SK-N-SH treated with all-trans-retinoic acid at 6 μM for 48 hours (cell line): ENCODE results near the gene LDB2.

ENCODE experiments used
- ATAC-seq: fragments of 200-7000 bp; cut with Tn5 transposase; 3 replicates; pipeline ENCODE4 v1.9.1; 2020; ENCODE audit warnings: mild to moderate bottlenecking, moderate library complexity
- ARNTL ChIP-seq: fragments of 450-650 bp; formaldehyde crosslinking; IDR thresholded peaks from 2 replicates; pipeline ENCODE4 v1.5.0; 2020; ENCODE audit warnings: low read depth, mild to moderate bottlenecking, moderate library complexity, borderline replicate concordance
- BACH2 ChIP-seq: fragments of 250-450 bp; sonication (Bioruptor Pico); IDR thresholded peaks from 2 replicates; pipeline ENCODE4 v1.9.0; 2021; ENCODE audit warnings: mild to moderate bottlenecking, borderline replicate concordance
- ESRRG ChIP-seq: fragments of 250-450 bp; sonication (Bioruptor Pico); IDR thresholded peaks from 2 replicates; pipeline ENCODE4 v1.6.1; 2021; ENCODE audit warnings: mild to moderate bottlenecking
- GLIS3 ChIP-seq: fragments of 250-450 bp; sonication (Bioruptor Pico); IDR thresholded peaks from 2 replicates; pipeline ENCODE4 v1.5.0; 2020; ENCODE audit warnings: mild to moderate bottlenecking, moderate library complexity
- ISL1 ChIP-seq: fragments of 250-450 bp; sonication (Bioruptor Pico); IDR thresholded peaks from 2 replicates; pipeline ENCODE4 v2.1.2; 2022; ENCODE audit warnings: mild to moderate bottlenecking, moderate library complexity
- OSR1 ChIP-seq: fragments of 250-450 bp; sonication (Bioruptor Pico); IDR thresholded peaks from 2 replicates; pipeline ENCODE4 v1.8.0; 2022; ENCODE audit warnings: moderate library complexity, mild to moderate bottlenecking, inconsistent platforms
- PATZ1 ChIP-seq: fragments of 250-450 bp; sonication (Bioruptor Pico); IDR thresholded peaks from 2 replicates; pipeline ENCODE4 v1.8.0; 2020; ENCODE audit warnings: mild to moderate bottlenecking, moderate library complexity, borderline replicate concordance
- POU6F1 ChIP-seq: fragments of 250-450 bp; sonication (Bioruptor Pico); IDR thresholded peaks from 2 replicates; pipeline ENCODE4 v1.8.0; 2021; ENCODE audit warnings: low read depth, mild to moderate bottlenecking, moderate library complexity, borderline replicate concordance
- PPARA ChIP-seq: fragments of 250-450 bp; sonication (Bioruptor Pico); IDR thresholded peaks from 2 replicates; pipeline ENCODE4 v1.5.0; 2020; ENCODE audit warnings: mild to moderate bottlenecking, borderline replicate concordance
- RARB ChIP-seq: fragments of 250-450 bp; sonication (Bioruptor Pico); IDR thresholded peaks from 2 replicates; pipeline ENCODE4 v1.8.0; 2021; ENCODE audit warnings: mild to moderate bottlenecking, moderate library complexity
- SNAI2 ChIP-seq: fragments of 250-450 bp; sonication (Bioruptor Pico); IDR thresholded peaks from 2 replicates; pipeline ENCODE4 v1.5.0; 2020; ENCODE audit warnings: mild to moderate bottlenecking, moderate library complexity
- TOX ChIP-seq: fragments of 250-450 bp; sonication (Bioruptor Pico); IDR thresholded peaks from 2 replicates; pipeline ENCODE4 v1.8.0; 2021; ENCODE audit warnings: mild to moderate bottlenecking, moderate library complexity, borderline replicate concordance
- TSHZ2 ChIP-seq: fragments of 250-450 bp; sonication (Bioruptor Pico); IDR thresholded peaks from 2 replicates; pipeline ENCODE4 v1.5.0; 2020; ENCODE audit warnings: mild to moderate bottlenecking, moderate library complexity
- ZFP3 ChIP-seq: fragments of 250-450 bp; sonication (Bioruptor Pico); IDR thresholded peaks from 2 replicates; pipeline ENCODE4 v1.5.0; 2020; ENCODE audit warnings: mild to moderate bottlenecking, moderate library complexity
- ZFP30 ChIP-seq: fragments of 450-650 bp; formaldehyde crosslinking; IDR thresholded peaks from 2 replicates; pipeline ENCODE4 v1.5.0; 2022; ENCODE audit warnings: mild to moderate bottlenecking, moderate library complexity
- ZNF70 ChIP-seq: fragments of 450-650 bp; formaldehyde crosslinking; IDR thresholded peaks from 2 replicates; pipeline ENCODE4 v1.5.0; 2020; ENCODE audit warnings: mild to moderate bottlenecking, moderate library complexity
- ZNF8 ChIP-seq: fragments of 450-650 bp; formaldehyde crosslinking; IDR thresholded peaks from 2 replicates; pipeline ENCODE4 v1.5.0; 2020; ENCODE audit warnings: mild to moderate bottlenecking, moderate library complexity
- TF ChIP-seq, protein P1 (sequence below): fragments of 250-450 bp; sonication (Bioruptor Pico); IDR thresholded peaks from 2 replicates; pipeline ENCODE4 v1.5.1; 2021; ENCODE audit warnings: mild to moderate bottlenecking, moderate library complexity

Gene LDB2

GRCh38 chr4:16897991-16898827 is at the start of gene LDB2:
TSS of gene LDB2 (minus strand) at chr4:16898645.
- peak; percentile 85 for ATAC-seq
- no peak for TF ChIP-seq BACH2 (CRISPR knock-in tag)
- TF ChIP-seq, all 23 proteins: peak for 0

DNA sequence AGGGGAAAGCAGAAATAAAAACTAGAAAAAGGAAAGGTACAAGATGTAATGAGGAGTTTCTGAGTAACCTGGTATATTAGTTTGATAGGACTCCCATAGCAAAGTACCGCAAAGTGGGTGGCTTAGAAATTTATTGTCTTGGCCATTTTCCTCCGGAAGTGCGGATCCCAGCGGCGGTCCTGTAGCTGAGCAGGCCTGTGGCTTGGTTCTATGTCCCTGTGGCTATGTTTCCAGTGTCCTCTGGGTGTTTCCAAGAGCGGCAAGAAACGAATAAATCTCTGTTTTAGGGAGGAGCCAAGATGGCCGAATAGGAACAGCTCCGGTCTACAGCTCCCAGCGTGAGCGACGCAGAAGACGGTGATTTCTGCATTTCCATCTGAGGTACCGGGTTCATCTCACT is 44.0 kb upstream of the LDB2 start:
- TF ChIP-seq PATZ1 = no peak
- TF ChIP-seq RARB = no peak
- no peak for TF ChIP-seq SNAI2 (CRISPR knock-in tag)
- TF ChIP-seq PPARA (CRISPR knock-in tag) = no peak
- TF ChIP-seq GLIS3 (CRISPR knock-in tag) = no peak
- TF ChIP-seq, protein P1, sequence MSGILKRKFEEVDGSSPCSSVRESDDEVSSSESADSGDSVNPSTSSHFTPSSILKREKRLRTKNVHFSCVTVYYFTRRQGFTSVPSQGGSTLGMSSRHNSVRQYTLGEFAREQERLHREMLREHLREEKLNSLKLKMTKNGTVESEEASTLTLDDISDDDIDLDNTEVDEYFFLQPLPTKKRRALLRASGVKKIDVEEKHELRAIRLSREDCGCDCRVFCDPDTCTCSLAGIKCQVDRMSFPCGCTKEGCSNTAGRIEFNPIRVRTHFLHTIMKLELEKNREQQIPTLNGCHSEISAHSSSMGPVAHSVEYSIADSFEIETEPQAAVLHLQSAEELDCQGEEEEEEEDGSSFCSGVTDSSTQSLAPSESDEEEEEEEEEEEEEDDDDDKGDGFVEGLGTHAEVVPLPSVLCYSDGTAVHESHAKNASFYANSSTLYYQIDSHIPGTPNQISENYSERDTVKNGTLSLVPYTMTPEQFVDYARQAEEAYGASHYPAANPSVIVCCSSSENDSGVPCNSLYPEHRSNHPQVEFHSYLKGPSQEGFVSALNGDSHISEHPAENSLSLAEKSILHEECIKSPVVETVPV (CRISPR knock-in tag) = no peak
- no peak for TF ChIP-seq ARNTL (CRISPR knock-in tag)
- TF ChIP-seq ESRRG = no peak
- TF ChIP-seq ZNF70 (CRISPR knock-in tag) = no peak
- no peak for TF ChIP-seq ZNF8 (CRISPR knock-in tag)
- TF ChIP-seq TOX = no peak
- TF ChIP-seq ISL1 (CRISPR knock-in tag) = no peak
- no peak for TF ChIP-seq OSR1 (CRISPR knock-in tag)
- no peak for TF ChIP-seq POU6F1 (CRISPR knock-in tag)
- no peak for TF ChIP-seq BACH2 (CRISPR knock-in tag)
- TF ChIP-seq TSHZ2 = no peak
- no peak for TF ChIP-seq ZFP30 (CRISPR knock-in tag)
- ATAC-seq = no peak

DNA sequence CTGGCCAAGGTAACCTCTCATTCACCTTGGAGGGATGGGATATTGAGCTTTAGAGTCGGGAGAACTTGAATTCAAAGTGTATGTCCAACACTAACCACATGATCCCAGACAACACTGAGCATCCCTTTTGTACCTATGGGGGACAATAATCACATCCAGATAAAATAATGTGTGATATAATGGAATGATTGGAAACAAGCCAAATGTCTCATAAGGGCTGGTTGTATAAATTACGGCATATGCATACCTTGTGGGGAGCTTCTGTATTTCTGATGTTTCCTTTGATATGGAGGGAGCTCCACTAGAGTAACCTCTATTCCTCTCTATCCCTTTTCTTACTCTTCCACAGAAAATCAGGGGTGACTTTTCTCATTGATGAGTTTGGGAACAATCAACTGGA is 40.7 kb upstream of the LDB2 start:
- ATAC-seq = no peak
- TF ChIP-seq ZNF70 (CRISPR knock-in tag) (peak; percentile 73), ZFP3 (no peak)
- TF ChIP-seq, all 23 proteins: peak for 1

- no peak for ATAC-seq
- no peak for TF ChIP-seq PATZ1
Observed at GRCh38 chr4:16938512-16939040, 40.1 kb upstream of the LDB2 start.
